Head of caudate nucleus (tissue), 42 donors: ENCODE results near the gene TNS3.

Source experiments
- DNase-seq, 42 donors: peaks; one replicate each; pipeline versions ENCODE4 v3.0.0 to v3.0.0-alpha.2; 2020 to 2021; ENCODE audit warnings: mixed read lengths in 7 of 42
- intact Hi-C: fragments of 100-400 bp; cut with DNase I; formaldehyde crosslinking; loops from one replicate; pipeline ENCODE4 v1.15.0; 2022

The TNS3 gene

DNA sequence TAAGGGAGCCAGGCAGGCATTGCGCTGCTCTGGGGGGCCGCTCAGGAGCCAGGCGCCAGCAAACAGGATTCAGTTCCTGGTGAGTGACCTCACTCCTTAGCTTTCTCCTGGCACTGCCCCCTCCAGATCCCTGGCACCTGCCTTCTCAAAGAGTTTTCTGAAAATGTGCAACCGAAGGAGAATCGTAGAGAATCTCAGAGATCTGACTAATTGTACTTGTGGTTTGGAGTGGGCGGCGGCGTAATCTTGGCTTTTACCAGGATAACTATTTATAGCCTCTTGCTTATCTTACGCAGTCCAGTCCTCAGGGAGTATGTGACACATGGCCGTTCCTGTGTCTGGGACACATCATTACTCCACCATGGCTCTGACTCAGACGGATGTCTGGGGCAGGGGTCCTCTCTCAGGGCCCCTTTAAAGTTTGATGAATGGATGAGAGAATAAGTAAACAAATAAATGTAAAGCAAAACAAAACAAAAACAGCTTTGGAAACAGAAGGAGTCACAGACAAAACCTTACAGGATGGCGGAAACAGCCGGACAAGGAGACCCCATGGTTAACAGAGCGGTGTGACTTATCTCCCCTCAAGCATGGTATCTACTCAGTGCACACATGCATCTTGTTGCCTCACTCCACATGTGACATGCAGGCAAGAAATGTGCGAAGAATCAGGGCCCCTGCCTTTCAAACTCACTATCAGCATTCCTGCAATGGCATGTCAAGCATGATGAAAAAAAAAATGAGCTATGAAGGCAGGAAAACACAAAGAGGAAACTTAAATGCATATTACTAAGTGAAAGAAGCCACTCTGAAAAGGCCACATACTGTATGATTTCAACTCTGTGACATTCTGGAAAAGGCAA, 99.7 kb downstream of the TNS3 start:
- intact Hi-C loops: no loop called here
- no peak for DNase-seq

DNA sequence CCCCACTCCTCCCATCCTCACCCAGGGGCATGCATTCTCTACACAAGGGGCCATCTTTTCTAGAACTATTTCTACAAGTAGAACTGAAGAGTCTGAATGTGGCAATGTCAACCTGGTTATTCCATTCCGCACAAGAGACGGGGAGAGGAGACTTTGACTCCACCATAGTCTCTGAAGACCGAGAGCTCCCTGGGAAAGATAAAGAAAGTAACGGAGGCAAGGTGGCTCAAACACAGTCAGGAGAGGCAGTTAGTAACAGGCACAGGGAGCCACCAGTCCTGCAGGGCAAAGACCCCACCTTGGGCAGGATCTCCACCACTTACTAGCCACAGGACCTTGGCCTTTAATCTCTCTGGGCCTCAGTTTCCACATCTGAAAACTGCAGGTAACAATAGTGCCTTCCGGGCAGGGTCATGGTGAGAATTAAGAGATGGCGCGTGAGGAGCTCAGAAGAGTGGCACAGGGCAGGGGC, 100.3 kb downstream of the TNS3 start:
- DNase-seq: no peak
- intact Hi-C loops: no loop called here

DNA sequence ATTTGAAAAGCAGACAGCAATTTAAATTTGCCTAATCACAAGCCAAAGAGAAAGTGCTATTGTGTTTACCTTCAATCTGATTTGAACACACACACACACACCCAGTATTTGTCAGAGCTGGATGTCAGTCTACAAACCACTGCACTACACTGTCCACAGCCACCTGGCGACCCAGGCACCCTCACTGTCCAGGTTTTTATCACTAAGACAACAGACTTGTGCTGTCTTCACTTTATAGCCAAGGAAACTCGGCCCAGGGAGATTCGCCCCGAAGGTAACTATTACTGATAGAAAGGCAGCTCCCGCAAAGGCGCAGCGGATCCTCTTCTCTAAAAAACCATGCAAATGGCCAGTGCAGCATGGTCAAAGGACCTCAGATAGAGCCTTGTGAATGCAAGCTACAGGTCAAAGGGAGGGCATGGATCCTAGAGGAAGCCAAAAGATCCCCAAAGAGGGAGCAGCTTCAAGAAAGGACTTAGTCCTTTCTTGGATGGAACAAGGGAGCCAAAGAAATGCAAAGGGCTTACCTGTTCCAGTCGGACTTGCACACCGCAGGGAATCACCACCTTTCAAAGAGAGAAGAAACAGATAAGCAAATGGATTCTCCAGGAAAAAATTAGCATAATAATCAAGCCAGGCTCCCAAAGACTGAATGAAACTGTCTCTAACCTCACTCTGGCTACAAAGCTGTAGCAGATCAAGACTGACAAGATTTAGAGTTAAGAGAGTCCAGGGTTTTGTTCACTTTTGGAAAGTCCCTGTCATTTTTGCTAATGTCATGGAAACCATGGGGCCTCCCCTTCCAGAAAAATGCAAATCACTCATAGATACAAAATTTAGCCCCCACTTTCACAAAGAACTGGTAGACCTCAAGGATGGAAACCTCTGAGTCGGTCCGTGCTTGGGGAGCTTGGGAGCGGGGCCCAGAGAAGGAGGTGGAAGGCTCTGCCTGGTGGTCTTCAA, 101.1 kb downstream of the TNS3 start:
- intact Hi-C loops: no loop called here

DNA sequence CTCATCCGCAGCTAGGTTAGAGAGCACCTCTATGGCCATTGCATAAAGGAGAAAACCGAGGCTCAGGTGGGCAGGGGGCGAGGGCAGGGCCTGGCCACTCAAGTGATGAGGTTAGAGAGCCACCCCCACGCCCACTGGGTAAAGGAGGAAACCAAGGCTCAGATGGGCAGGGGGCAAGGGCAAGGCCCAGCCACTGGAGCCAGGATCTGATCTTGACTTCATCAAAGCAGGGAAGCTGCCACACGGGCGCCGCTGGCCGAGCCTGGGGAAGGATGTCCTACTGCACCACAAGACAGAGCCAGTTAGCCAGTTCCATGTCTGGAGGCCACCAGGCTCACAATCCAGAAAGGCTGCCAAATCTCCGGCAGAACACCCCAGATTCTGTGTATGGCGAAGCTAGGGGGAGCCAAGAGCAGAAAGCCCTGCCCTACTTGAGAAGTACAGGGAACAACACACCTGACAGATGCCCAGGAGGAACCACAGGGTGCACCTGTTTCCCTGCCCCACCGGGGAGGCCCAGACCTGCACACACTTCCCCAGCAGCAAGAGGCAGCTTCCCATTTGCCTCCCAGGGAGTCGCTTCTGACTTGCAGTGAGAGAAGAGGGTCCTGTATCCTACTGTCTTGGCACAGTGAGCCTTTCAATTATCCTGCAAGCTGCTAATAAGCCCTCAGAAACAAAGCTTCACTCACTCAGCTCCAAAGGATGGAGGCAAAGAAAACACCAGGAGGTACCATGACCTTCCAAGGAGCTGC, 101.9 kb downstream of the TNS3 start:
- intact Hi-C loops: no loop called here
- no peak for DNase-seq

More for the DNA sequence above, 101.1 kb downstream of the TNS3 start:
- DNase-seq: no peak

DNA sequence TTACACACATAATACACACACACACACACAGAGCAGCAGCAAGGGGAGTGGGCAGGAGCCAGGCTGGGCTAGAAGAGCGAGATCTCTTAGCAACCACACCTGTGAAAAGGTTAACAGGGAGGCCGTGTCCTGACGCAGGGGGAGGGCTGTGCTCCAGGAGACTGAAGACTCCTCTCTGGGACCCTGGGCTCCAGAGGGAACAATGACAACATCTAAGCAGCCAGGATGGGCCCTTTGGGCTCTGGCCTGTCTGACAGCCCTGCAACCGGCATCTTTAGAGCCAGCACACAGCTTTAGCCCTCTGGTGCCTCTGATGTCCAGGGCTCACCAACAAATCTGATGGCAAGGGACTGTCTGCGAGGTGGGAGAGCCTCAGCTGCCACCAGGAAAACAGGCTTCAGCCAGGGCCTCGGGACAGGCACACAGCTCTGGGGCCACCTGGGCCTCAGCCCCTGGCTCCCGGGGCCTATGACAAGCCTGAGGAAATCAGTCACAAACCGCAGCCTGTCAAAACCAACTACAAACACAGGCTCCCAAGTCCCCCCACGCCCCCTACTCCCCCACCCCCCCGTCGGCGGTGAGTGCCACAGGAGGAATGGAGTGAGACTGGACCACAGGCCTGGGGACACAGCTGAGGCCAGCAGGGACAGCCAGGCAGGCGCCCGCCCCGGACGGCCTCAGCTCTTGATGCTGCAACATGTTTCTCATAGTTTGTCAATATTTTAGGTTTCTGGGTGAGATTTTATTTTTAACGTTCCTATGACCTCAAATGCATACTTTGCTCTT, 102.8 kb downstream of the TNS3 start:
- no peak for DNase-seq
- intact Hi-C loops: no loop called here

DNA sequence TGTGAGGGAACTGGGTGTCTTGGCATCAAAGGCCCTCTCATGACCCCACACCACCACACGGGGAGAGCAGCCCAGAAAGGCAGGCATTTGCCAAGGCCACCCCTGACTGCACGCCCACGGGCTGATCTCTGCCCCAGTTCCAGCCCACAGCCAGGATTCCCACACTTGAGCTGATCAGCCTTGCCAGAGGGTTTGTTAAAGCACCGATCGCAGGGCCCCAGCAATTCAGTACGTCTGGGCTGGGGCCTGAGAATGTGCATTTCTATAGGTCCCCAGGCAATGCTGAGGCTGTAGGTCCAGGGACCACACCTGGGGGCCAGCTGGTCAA, 103.9 kb downstream of the TNS3 start:
- peak in 2 of 42 donors; percentile 15 to 23 for DNase-seq
- intact Hi-C loops: no loop called here

DNA sequence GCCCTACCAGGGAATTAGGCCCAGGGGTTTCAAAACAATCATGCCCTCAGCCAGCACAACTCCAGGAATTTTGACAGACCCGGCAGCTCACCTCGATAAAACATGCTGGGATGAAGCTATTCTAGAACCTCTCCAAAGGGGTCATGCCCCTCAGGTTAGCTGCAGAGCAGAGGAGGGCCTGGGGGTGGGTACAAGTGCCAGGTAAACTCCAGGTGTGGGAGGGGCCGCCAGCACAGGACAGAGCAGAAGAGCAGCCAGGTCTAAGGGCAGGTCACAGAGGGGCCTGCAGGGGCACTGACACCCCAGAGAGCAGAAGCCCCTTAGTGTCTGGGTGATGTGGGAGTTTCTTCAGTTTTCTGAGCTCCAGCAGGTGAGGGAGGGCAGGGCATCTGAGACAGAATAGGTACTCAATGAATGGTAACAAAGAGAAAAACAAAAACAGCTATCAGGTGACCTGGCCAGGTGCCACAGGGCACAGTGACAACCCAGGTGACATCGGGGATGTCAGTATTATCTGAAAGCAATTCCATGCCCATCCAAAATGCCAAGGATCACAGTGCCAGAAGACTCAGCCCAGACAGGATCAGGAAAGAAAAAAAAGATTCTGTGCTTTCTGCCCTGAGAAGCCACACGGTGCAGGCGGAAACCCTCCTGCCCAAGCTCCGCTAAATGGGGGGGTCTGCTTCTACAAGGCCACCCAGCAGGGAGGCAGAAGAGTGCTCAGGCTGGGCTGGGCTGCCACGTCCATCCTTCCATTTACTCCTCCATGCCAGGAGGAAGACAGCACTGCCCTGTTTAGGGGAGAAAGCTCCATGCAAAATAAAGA, 104.5 kb downstream of the TNS3 start:
- DNase-seq: no peak

DNA sequence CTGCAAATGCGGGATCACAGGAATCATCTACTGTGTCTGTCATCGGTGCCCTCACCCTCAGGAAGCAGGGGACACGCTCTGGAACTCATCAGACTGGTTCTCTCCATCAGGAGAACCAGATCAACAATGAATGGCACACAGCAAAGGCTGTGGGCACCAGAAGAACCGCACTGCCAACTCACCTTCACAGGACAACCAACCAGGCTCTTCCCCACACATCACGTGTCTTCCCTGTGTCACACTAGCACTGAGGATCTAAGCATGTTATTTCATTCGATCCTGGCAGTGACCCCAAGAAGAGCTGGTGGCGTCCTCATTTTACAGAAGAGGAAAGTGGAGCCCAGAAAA, 106.1 kb downstream of the TNS3 start:
- intact Hi-C loops: no loop called here
- DNase-seq: no peak

More for the DNA sequence above, 104.5 kb downstream of the TNS3 start:
- intact Hi-C loops: no loop called here

DNA sequence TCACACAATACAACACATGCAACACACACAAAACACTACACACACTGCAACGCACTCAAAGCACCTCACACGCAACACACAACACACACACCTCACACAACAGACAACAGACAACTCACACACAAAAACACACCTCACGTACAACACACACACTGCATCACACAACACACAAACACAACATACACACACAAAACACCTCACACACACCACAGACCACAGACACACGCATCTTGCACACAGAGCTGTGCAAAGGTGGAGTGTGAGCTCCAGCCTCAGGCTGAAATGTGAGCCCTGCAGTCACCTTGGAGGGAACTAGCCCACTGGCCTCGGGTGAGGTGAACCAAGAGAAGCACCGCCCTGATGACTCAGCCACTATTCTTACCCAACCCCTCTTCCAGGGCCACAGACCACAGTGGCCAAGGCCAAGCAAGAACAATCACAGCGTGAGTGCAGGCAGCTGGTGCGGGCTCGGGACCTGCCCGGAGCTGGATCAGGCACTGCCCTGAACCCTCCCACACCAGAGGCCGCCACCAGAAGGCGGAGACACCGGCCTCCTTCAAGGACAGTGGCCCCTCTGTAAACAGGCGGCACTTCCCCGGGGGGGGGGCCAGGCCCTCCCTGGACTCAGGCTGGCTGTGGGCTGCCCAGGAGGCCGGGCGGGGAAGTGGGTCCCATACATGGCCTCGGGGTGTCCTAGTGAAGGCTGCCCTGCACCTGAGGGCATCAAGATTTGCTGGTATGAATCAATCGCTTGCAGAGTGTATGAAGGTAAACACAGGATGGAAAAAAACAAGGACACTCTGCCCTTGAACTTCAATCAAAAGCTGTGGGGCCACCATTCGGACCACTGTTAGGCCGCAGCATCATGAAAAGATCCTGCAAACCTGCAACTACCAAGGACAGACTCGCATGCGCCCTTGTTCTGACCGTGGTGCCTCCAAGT, 106.7 kb downstream of the TNS3 start:
- intact Hi-C loops: no loop called here
- DNase-seq: peak in 36 of 42 donors; percentile 17 to 79 (median 46)

DNA sequence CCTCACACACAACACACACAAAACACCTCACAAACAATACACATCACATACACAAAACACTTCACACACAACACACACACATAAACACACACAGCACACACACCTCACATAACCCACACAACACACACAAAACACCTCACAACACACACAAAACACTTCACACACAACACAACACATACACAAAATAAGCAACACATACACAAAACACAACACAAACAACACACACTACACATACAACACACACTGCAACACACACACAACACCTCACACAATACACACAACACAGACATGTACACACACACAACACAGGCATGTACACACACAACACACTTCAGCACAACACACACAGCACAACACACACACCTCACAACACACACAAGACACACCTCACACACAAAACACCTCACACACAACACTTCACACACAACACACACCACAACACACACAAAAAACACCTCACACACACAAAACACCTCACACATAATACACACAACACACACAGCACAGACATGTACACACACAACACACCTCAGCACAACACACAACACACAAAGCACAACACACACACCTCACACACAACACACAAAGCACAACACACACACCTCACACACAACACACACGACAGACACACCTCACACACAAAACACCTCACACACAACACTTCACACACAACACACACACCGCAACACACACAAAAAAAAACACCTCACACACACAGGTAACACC, 107.5 kb downstream of the TNS3 start:
- intact Hi-C loops: no loop called here

DNA sequence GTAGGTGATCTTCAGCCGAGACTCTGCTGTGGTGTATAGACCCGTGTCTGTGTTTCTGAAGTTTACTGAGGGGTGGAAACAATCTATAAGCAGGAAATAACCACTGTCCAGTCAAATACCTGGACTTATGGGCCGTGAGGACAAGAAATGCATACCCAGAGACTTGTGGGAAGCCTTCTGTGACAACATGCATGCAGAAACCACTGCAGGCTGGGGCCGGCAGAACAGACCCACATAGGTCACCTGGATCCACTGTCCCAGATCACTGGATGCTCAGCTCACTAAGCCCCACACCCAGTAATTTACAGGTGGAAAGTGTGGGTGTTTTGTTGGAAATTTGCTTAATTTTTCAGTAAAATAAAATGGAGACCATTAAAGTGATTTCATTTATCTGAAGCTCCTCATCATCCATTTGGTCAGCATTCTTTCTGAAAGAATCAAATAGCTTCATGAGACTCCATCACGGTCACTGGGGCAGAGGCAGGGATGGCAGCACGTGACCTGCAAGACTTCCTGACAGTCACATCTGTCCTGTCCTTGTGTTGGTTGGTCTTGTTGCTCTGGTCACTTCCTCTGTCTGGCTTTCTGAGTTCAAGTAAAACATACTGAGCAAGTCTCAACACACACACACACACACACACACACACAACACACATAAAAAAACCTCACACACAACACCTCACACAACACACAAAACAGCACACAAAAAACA, 108.3 kb downstream of the TNS3 start:
- intact Hi-C loops: no loop called here
- no peak for DNase-seq

More for the DNA sequence above, 107.5 kb downstream of the TNS3 start:
- DNase-seq: no peak

DNA sequence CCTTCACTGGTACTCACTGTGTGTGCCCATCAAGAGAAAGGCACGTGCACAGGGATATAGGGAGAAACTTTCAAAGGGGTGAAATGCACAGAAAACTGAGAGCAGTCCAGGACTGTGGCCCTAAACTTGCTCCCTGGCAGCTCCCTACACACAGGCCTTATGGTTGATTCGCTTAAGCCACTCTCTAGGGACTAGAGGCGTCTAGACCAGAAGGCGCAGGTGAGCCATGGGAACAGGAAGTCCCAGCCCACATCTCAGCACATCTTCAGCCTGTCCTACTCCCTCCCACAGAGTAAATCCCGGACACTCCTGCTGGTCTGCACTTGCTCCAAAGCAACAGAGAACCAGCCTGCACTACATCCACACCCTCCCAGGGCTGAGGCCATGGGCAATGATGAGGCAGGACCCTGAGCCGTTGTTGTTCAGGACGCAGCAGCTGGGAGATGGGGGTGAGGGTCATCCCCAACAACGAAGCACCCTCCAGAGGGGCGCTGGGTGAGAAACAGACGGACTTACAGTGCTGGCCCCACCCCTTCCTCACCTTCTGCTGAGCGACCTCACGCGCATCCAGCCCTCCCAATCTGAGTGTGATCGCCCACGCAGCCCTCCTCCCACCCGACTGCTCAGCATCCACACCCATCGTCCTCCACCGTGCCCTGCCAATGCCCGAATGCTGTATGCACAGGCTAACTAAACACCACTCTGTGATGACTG, 109.3 kb downstream of the TNS3 start:
- no peak for DNase-seq
- intact Hi-C loops: no loop called here

DNA sequence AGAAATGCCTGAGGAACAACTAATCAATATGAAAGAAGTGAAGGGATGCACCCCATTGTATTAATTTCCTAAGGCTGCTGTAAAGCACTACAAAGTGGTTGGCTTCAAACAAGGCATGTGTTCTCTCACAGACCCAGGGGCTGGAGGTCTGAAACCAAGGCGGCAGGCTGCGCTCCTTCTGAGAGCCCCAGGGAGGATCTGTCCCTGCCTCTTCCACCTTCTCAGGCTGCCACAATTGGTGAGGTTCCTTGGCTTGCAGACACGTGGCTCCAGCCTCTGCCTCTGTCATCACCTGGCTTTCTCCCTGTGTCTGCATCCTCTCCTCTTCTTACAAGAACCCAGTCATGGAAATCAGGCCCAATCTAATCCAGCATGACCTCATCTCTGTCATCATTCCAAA, 110.1 kb downstream of the TNS3 start:
- no peak for DNase-seq
- intact Hi-C loops: no loop called here

DNA sequence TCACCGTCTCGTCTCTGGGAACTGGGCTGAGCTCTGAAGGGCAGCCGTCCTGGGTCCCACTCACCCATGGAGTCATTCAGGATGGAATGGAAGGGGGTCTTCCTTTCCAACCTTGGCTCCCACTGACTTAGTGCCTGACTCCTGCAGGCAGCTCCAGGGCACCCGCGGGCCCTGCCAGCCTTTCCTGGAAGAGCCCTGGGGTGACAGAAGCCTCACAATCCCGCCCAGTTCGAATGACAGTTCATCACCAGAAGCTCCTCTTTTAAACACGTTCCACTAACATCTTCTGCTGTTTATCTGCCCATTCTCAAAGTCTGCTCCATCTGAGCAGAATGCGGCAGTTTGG, 110.6 kb downstream of the TNS3 start:
- intact Hi-C loops: no loop called here
- no peak for DNase-seq
